Tibial nerve (tissue), 4 donors: ENCODE results near the gene THSD4.

Experiments
- EP300 ChIP-seq, 2 donors: sonication (generic); formaldehyde crosslinking; IDR thresholded peaks; one replicate each; pipeline ENCODE4 v1.6.1; 2017; ENCODE audit warnings: antibody characterized with exemption in 2 of 2, mild to moderate bottlenecking in 1 of 2
- POLR2A ChIP-seq, 2 donors: fragments of 450-650 bp; IDR thresholded peaks; one replicate each; pipeline ENCODE4 v1.6.1; 2017; ENCODE audit warnings: antibody characterized with exemption in 2 of 2, mild to moderate bottlenecking in 2 of 2, moderate library complexity in 2 of 2
- TF ChIP-seq, protein P1 (sequence below), 5 experiments: fragments of 200-600 bp in 3 of 5; fragments of 450-650 bp in 2 of 5; sonication (generic) in 3 of 5; IDR thresholded peaks; one replicate each; pipeline ENCODE4 v1.5.1; 2016 to 2019; ENCODE audit warnings: antibody characterized with exemption in 5 of 5, mild to moderate bottlenecking in 3 of 5, moderate library complexity in 2 of 5

DNA sequence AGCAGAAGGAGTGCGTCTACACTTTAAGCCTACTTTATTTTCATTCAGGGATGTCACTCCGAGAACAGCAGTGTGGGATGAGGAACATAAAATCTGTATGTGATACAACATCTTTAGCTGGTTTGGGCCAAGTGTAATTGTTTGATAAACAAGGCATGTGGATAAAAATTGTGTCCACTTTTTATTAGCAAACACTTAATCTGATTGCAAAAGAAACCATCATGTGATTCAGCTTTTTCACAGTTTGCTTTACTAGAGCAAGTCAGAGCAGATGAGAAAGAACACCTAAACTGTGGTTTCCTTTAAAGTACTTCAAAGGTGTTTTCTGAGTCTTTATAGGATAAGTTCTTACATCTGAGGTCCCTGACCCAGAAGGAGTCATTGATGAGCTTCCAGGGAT is 237.9 kb downstream of the THSD4 start:
- TF ChIP-seq, protein P1, sequence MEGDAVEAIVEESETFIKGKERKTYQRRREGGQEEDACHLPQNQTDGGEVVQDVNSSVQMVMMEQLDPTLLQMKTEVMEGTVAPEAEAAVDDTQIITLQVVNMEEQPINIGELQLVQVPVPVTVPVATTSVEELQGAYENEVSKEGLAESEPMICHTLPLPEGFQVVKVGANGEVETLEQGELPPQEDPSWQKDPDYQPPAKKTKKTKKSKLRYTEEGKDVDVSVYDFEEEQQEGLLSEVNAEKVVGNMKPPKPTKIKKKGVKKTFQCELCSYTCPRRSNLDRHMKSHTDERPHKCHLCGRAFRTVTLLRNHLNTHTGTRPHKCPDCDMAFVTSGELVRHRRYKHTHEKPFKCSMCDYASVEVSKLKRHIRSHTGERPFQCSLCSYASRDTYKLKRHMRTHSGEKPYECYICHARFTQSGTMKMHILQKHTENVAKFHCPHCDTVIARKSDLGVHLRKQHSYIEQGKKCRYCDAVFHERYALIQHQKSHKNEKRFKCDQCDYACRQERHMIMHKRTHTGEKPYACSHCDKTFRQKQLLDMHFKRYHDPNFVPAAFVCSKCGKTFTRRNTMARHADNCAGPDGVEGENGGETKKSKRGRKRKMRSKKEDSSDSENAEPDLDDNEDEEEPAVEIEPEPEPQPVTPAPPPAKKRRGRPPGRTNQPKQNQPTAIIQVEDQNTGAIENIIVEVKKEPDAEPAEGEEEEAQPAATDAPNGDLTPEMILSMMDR (IDR thresholded peaks at IDR 0.05) = no peak
- no peak for TF ChIP-seq POLR2A (IDR thresholded peaks at IDR 0.05)
- TF ChIP-seq EP300 (IDR thresholded peaks at IDR 0.05) = no peak
